Left forelimb (tissue), 1 donor: ENCODE results near the gene C9orf85.
A peak's percentile ranks its signal among the peaks of the same experiment; 100 is the strongest.
"Not testable (repeated sequence)": the region's sequence is repeated elsewhere in the genome, so short reads cannot be mapped to it uniquely, and the experiment has no call there.

Experiments used
- DNase-seq: peaks from one replicate; pipeline ENCODE4 v3.0.0-alpha.2; 2018; ENCODE audit warnings: low spot score

Gene C9orf85

GRCh38 chr9:71911061-71911907, at the start of gene C9orf85, which contains the start of gene ABHD17B:
TSS of gene C9orf85 (plus strand) at chr9:71911639. CDS start at chr9:71911735, 96 bp downstream.
TSS of gene ABHD17B (minus strand) at chr9:71911193. CDS start at chr9:71875080, 36,113 bp downstream.
- DNase-seq, result peak; percentile 97

GRCh38 chr9:71863631-71864030, 47.8 kb upstream of the C9orf85 start:
- no peak for DNase-seq

- DNase-seq, result no peak
These were observed 36.1 kb upstream of the C9orf85 start for GRCh38 chr9:71875345-71875744.

GRCh38 chr9:71876106-71876505, 35.3 kb upstream of the C9orf85 start:
- DNase-seq, result no peak

GRCh38 chr9:71876829-71877228, 34.6 kb upstream of the C9orf85 start:
- DNase-seq, result no peak

- DNase-seq, result no peak
These were observed 32.8 kb upstream of the C9orf85 start for GRCh38 chr9:71878327-71879274.

- DNase-seq, result no peak
These were observed 31.7 kb upstream of the C9orf85 start for GRCh38 chr9:71879644-71880174.

GRCh38 chr9:71884005-71884404, 27.4 kb upstream of the C9orf85 start:
- DNase-seq, result no peak

- DNase-seq, result no peak
These were observed 26.0 kb upstream of the C9orf85 start for GRCh38 chr9:71885467-71885866.

GRCh38 chr9:71886015-71886414, 25.4 kb upstream of the C9orf85 start:
- no peak for DNase-seq

- no peak for DNase-seq
These were observed 24.9 kb upstream of the C9orf85 start for GRCh38 chr9:71886541-71886940.

- DNase-seq, result no peak
These were observed 24.1 kb upstream of the C9orf85 start for GRCh38 chr9:71887362-71887761.

GRCh38 chr9:71890042-71890679, 21.3 kb upstream of the C9orf85 start:
- DNase-seq, result no peak

- no peak for DNase-seq
These were observed 19.8 kb upstream of the C9orf85 start for GRCh38 chr9:71891557-71892189.

GRCh38 chr9:71895117-71895516, 16.3 kb upstream of the C9orf85 start:
- DNase-seq, result no peak

GRCh38 chr9:71895955-71896354, 15.5 kb upstream of the C9orf85 start:
- no peak for DNase-seq

GRCh38 chr9:71896761-71897160, 14.7 kb upstream of the C9orf85 start:
- DNase-seq, result no peak

- DNase-seq, result no peak
These were observed 13.9 kb upstream of the C9orf85 start for GRCh38 chr9:71897577-71897976.

GRCh38 chr9:71898756-71899155, 12.7 kb upstream of the C9orf85 start:
- DNase-seq, result not testable (repeated sequence)

- no peak for DNase-seq
These were observed 9.5 kb upstream of the C9orf85 start for GRCh38 chr9:71901695-71902597.
